GM08714 (cell line): ENCODE measurements around the gene ZNF622.

Experiments used
- H3K4me3 ChIP-seq: fragments of 200-500 bp; sonication (Bioruptor generic); 2 replicates; pipeline ENCODE4 v1.5.1; 2014; ENCODE audit warnings: mild to moderate bottlenecking, low read length, inconsistent platforms
- ZNF274 ChIP-seq: IDR thresholded peaks from 2 replicates; pipeline ENCODE4 v1.6.1; 2012; ENCODE audit warnings: mild to moderate bottlenecking, low read depth, low read length

ZNF622 gene

GRCh38 chr5:16427587-16427986 lies 38.0 kb downstream of the ZNF622 start:
- no peak overlapping the region for H3K4me3 ChIP-seq
- TF ChIP-seq ZNF274: no peak

DNA sequence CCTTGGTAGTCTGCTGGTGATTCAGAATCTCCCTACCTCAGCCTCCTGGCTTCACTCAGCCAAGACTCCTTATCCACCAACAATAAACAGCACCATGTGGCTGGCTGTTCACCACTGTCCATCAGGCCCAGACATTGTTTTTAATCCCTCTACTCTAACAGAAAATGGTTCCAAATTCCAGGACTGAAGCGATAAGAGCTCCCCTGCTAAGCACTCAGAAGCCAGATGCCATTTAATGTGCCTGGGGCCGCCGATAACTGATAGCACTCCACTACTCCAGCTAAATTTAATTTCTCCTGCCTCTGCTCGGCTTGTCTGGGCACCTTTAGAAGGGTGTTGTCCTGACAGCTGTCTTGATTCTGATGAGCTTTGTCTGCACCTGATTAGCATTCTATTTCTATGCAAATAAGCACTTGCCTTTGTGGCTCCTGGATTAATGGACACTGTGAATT lies 47.1 kb downstream of the ZNF622 start:
- H3K4me3 ChIP-seq: no peak overlapping the region
- no peak for TF ChIP-seq ZNF274

GRCh38 chr5:16417398-16418074 lies 48.1 kb downstream of the ZNF622 start:
- H3K4me3 ChIP-seq: no peak overlapping the region
- TF ChIP-seq ZNF274: no peak

DNA sequence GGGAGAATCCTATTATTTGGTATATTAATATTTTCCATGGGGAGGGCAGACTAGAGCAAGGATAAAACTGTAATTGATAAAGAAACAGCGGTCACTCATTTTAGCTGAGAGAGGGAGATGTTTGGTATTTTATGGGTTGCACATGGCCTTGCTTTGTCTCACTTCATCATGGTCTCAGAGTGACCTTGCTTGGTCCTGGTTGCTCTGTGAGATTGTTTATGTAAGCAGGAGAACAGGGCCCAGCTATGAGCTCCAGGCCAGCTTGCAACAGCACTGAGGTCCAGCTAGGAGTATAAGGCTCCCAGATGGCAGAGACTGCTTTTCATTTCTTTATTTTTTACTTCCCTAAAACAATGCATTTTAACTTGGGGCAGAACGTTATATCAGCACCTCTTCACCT lies 50.7 kb downstream of the ZNF622 start:
- no peak for TF ChIP-seq ZNF274
- H3K4me3 ChIP-seq: no peak overlapping the region

DNA sequence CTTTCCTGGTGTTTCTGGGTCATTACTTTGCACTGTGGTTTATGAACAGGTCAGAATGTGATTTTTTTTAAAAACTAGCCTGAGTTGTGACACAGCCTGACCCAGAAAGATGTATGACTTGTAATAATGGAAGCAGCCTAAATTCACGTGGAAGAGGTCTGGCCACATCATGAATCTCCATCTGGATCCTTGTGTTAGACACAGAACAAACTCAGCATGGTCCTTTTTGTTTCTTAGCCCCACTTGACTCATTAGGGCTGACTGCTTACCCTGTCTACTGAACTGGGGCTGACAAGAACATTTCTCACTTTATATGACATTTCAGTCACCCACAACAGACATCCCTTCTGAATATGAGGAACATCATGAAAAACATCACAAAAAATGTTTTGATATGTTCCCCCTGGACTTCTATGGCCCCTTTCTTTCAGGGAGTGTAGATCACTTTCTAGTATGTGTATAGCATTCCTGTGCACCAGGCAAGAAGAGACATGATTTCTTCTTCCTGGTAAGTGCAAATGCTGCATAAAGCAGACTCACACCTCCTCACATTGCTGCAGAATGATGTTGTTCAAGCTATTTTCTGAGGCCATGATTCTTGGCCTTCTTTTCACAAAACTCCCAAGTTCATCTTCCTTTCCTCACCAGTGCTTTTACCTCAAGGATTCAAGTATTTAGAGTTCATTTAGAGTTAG lies 52.3 kb downstream of the ZNF622 start:
- no peak overlapping the region for H3K4me3 ChIP-seq
- TF ChIP-seq ZNF274: no peak

DNA sequence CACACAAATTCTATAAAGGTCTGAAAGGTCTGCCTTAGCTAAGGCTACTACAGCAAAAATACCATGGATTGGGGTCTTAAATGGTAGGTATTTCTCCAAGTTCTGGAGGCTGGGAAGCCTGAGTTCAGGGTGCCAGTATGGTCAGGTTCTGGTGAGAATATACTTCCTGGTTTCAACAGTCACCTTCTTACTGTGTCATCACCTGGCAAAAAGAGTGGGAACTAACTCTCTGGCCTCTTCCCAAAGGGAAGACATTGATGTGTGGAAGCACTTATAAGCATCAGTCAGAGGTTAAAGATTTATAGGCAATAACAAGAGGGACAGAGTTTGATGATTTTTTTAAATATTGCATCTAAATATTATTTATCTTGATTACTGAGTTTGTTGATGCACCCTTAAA lies 53.0 kb downstream of the ZNF622 start:
- H3K4me3 ChIP-seq: no peak overlapping the region
- no peak for TF ChIP-seq ZNF274

GRCh38 chr5:16411741-16412455 lies 53.7 kb downstream of the ZNF622 start:
- H3K4me3 ChIP-seq: no peak overlapping the region
- no peak for TF ChIP-seq ZNF274

- no peak overlapping the region for H3K4me3 ChIP-seq
- no peak for TF ChIP-seq ZNF274
Measured at GRCh38 chr5:16411235-16411634, 54.4 kb downstream of the ZNF622 start.

DNA sequence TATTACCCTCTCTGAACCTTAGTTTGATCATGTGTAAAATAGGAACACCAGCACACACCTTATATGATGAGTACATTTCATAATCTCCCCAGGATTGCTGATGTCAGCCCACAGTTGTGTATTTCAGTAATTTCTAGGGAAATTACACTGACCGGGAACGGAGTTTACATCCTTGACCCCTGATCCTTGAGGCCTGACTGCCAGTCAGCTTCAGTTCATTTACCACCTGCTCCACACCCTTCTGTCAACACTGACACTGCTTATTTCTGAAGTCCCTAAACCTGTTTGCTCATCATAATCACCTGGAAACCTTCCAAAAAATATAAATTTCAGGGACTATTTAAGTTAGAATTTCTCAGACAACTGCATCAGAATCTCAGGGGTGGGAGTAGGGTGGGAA lies 55.3 kb downstream of the ZNF622 start:
- no peak overlapping the region for H3K4me3 ChIP-seq
- TF ChIP-seq ZNF274: no peak

DNA sequence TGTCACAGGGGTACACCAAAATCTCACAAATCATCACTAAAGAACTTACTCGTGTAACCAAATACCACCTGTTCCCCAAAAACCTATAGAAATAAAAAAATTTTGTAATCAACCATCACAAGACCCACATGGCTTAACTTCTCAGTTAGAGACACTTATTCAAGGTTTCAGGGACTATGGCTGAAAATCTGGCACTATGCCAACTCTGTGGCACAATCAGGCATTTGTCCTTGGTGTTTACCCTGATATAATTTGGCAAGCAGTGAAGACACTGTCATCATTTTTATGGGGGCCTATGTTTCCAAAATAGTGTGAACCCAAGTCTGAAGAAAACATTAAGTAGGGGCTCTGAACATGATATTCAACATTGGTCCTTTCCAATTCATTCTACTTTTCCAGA lies 59.0 kb downstream of the ZNF622 start:
- TF ChIP-seq ZNF274: no peak
- H3K4me3 ChIP-seq: no peak overlapping the region

- TF ChIP-seq ZNF274: no peak
- H3K4me3 ChIP-seq: no peak overlapping the region
Measured at GRCh38 chr5:16406023-16406422, 59.6 kb downstream of the ZNF622 start.
